Measurements from ENCODE around the gene CACNB2. TPM values are rescaled to one million over a fixed set of nuclear protein-coding genes. Genes with fewer than 3 reads are reported as not detected.

Gene CACNB2
- total and polyA plus RNA-seq, 10 of the 15 experiments (the other 5 are each of a cell fraction or from before 2014, with no cell fraction given): 0.62 to 8.1 (median 1.2) TPM

- TF ChIP-seq E4F1 (IDR thresholded peaks at IDR 0.05; ENCODE audit: borderline replicate concordance, partially characterized antibody): no peak
- TF ChIP-seq, protein P1, sequence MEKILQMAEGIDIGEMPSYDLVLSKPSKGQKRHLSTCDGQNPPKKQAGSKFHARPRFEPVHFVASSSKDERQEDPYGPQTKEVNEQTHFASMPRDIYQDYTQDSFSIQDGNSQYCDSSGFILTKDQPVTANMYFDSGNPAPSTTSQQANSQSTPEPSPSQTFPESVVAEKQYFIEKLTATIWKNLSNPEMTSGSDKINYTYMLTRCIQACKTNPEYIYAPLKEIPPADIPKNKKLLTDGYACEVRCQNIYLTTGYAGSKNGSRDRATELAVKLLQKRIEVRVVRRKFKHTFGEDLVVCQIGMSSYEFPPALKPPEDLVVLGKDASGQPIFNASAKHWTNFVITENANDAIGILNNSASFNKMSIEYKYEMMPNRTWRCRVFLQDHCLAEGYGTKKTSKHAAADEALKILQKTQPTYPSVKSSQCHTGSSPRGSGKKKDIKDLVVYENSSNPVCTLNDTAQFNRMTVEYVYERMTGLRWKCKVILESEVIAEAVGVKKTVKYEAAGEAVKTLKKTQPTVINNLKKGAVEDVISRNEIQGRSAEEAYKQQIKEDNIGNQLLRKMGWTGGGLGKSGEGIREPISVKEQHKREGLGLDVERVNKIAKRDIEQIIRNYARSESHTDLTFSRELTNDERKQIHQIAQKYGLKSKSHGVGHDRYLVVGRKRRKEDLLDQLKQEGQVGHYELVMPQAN (conservative IDR thresholded peaks at IDR 0.05): no peak
Measured at GRCh38 chr10:18196806-18197550, 56.8 kb downstream of the CACNB2 start (continued).

- SMC1A ChIA-PET (ENCODE audit: uncharacterized antibody, unreplicated experiment): interaction anchor here (1.1 kb wide), 1 partner anchor 16 kb away, joined by 3 read pairs; no protein-coding TSS in a partner anchor
- H3K27me3 ChIP-seq (replicated peaks in 1 of 2; ENCODE audit: control insufficient read depth in 2 of 2, insufficient read depth in 2 of 2, low read length in 1 of 2): no peaks in the 10 kb centered on the region
- 28% methylated on average over 2 of the region's 2 CpGs for WGBS (ENCODE audit: insufficient coverage, insufficient replicate concordance, low lambda C conversion rate, missing lambda C conversion rate)
Measured at GRCh38 chr10:18197706-18198105, 57.5 kb downstream of the CACNB2 start.

More at GRCh38 chr10:18197706-18198105, 57.5 kb downstream of the CACNB2 start:
- Histone ChIP-seq H3K4me1 (ENCODE audit: control insufficient read depth, insufficient read depth, low read length) (no peaks in the 10 kb centered on the region), H4K20me1 (ENCODE audit: control insufficient read depth, insufficient read depth) (no peaks in the 10 kb centered on the region), H3K4me2 (ENCODE audit: control insufficient read depth, insufficient read depth) (no peak overlapping the region), H2AFZ (ENCODE audit: control insufficient read depth, low read depth, low read length) (no peak overlapping the region), H3K27ac (ENCODE audit: control insufficient read depth, insufficient read depth) (no peak overlapping the region), H3K9ac (ENCODE audit: control insufficient read depth, insufficient read depth, low read length) (no peak overlapping the region), H3K79me2 (ENCODE audit: control insufficient read depth, insufficient read depth, low read length) (no peaks in the 10 kb centered on the region), H3K36me3 (ENCODE audit: control insufficient read depth in 2 of 2, insufficient read depth in 2 of 2, low read length in 1 of 2) (no peaks in the 10 kb centered on the region), H3K4me3 (no peak overlapping the region), H3K9me3 (replicated peaks; ENCODE audit: control insufficient read depth, insufficient read depth, low read length) (no peaks in the 10 kb centered on the region)
- no TSS peak for BruUV-seq (replicated peaks)
- ATAC-seq (no peak), FAIRE-seq (no peak), DNase-seq (ENCODE audit: low read depth, low spot score) (no peak)
- intact Hi-C loops (cut with micrococcal nuclease; ENCODE audit: unreplicated experiment) (no loop called here), in situ Hi-C loops (cut with MboI) (no loop called here)
- RAD21 ChIA-PET (ENCODE audit: unreplicated experiment): no interaction called here
- POLR2A ChIA-PET: no interaction called here
- CTCF ChIA-PET: interaction anchor here (1.5 kb wide), 1 partner anchor 13 kb away, joined by 3 read pairs; no protein-coding TSS in a partner anchor
- no peak for TF ChIP-seq SMAD1 (IDR thresholded peaks at IDR 0.05; ENCODE audit: low read depth, partially characterized antibody)

All from GM12878 (cell line).